T-helper 22 cell (primary cell): ENCODE data around the gene LRMDA.

Experiments used
- DNase-seq: peaks from one replicate; pipeline ENCODE4 v3.0.0-alpha.2; 2020; ENCODE audit warnings: low read depth

The LRMDA gene

GRCh38 chr10:76398043-76398710 is 966.8 kb downstream of the LRMDA start:
- no peak for DNase-seq

- DNase-seq = no peak
These were observed 967.8 kb downstream of the LRMDA start for GRCh38 chr10:76399226-76399625.

- no peak for DNase-seq
These were observed 969.6 kb downstream of the LRMDA start for GRCh38 chr10:76401006-76401405.

- DNase-seq = no peak
These were observed 972.5 kb downstream of the LRMDA start for GRCh38 chr10:76403912-76404311.

GRCh38 chr10:76404531-76404930 is 973.1 kb downstream of the LRMDA start:
- DNase-seq = no peak

- no peak for DNase-seq
These were observed 974.5 kb downstream of the LRMDA start for GRCh38 chr10:76405922-76406321.

GRCh38 chr10:76408646-76409045 is 977.2 kb downstream of the LRMDA start:
- DNase-seq = no peak

GRCh38 chr10:76411729-76412435 is 980.5 kb downstream of the LRMDA start:
- DNase-seq = no peak

- DNase-seq = no peak
These were observed 984.1 kb downstream of the LRMDA start for GRCh38 chr10:76415554-76415953.

GRCh38 chr10:76416642-76417041 is 985.2 kb downstream of the LRMDA start:
- DNase-seq = no peak

- no peak for DNase-seq
These were observed 989.3 kb downstream of the LRMDA start for GRCh38 chr10:76420725-76421124.

- no peak for DNase-seq
These were observed 991.3 kb downstream of the LRMDA start for GRCh38 chr10:76422769-76423168.

- DNase-seq = no peak
These were observed 997.3 kb downstream of the LRMDA start for GRCh38 chr10:76428551-76429367.

- no peak for DNase-seq
These were observed 998.1 kb downstream of the LRMDA start for GRCh38 chr10:76429368-76430060.

- DNase-seq = no peak
These were observed 998.7 kb downstream of the LRMDA start for GRCh38 chr10:76430061-76430645.

GRCh38 chr10:76432016-76433012 is 1000.9 kb downstream of the LRMDA start:
- no peak for DNase-seq

- no peak for DNase-seq
These were observed 1002.0 kb downstream of the LRMDA start for GRCh38 chr10:76433161-76434005.

GRCh38 chr10:76435157-76435556 is 1003.7 kb downstream of the LRMDA start:
- no peak for DNase-seq

GRCh38 chr10:76436401-76436811 is 1005.0 kb downstream of the LRMDA start:
- no peak for DNase-seq

GRCh38 chr10:76436981-76437380 is 1005.6 kb downstream of the LRMDA start:
- DNase-seq = no peak
